ENCODE results near the gene HTR7.

DNA sequence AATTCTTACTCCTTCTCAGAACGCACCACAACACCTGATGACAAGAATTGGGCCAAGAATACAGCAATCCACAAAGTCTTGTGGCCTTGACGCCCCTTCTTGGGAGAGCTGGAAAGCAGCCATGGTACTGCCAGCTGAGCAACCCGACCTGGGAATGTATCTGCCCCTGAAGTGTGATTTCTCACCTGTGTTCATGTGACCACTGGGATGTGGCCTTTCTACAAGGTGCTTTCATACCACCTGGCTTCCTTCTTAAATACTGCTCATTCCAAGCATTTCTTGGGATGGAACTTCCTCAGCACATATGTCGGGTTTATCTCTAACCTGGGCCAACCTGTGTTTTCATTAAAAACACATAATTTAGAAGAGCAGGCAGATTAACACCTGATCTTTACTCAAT is 72.1 kb downstream of the HTR7 start:
- TF ChIP-seq ATF2 (IDR thresholded peaks at IDR 0.05; ENCODE audit: low read length) = no peak
- TF ChIP-seq SIN3A (conservative IDR thresholded peaks at IDR 0.05 in 1 of 2, IDR thresholded peaks at IDR 0.05 in 1 of 2; ENCODE audit: low read depth in 1 of 2, low read length in 2 of 2) = no peak
- TF ChIP-seq BRCA1 (IDR thresholded peaks at IDR 0.05; ENCODE audit: low read depth, low read length) = no peak
- TF ChIP-seq HDAC6 (IDR thresholded peaks at IDR 0.05; ENCODE audit: low read depth, low read length) = no peak
- TF ChIP-seq GTF2F1 (IDR thresholded peaks at IDR 0.05; ENCODE audit: borderline replicate concordance, low read depth, low read length) = no peak
